Transverse colon (tissue), 4 donors: ENCODE results near the gene TMEM52B. TPM values are rescaled to one million over a fixed set of nuclear protein-coding genes. Genes with fewer than 3 reads are reported as not detected.
A peak's percentile ranks its signal among the peaks of the same experiment; 100 is the strongest.

Experiments
- DNase-seq: peaks from one replicate; pipeline ENCODE4 v3.0.0-alpha.2; 2019
- H3K27ac ChIP-seq, 4 donors: fragments of 200-600 bp; sonication (generic); 2 replicates each; pipeline ENCODE4 v1.5.1; 2016 to 2018; ENCODE audit warnings: inconsistent platforms in 4 of 4
- H3K27me3 ChIP-seq: fragments of 200-600 bp; sonication (generic); 2 replicates; pipeline ENCODE4 v1.5.1; 2017; ENCODE audit warnings: inconsistent platforms
- H3K36me3 ChIP-seq, 4 donors: fragments of 200-600 bp; sonication (generic); 2 replicates each; pipeline ENCODE4 v1.5.1; 2017 to 2019; ENCODE audit warnings: inconsistent platforms in 4 of 4
- H3K4me1 ChIP-seq, 4 donors: fragments of 200-600 bp; sonication (generic); 2 replicates each; pipeline ENCODE4 v1.5.1; 2017 to 2020; ENCODE audit warnings: inconsistent platforms in 4 of 4
- H3K4me3 ChIP-seq, 4 donors: fragments of 200-600 bp; sonication (generic); 1 replicate in 1 of 4; 2 replicates in 3 of 4; pipeline versions ENCODE4 v1.5.1 to v1.6.1; 2017 to 2019; ENCODE audit warnings: inconsistent platforms in 4 of 4
- H3K9me3 ChIP-seq, 2 donors: fragments of 200-600 bp; sonication (generic); 2 replicates each; pipeline ENCODE4 v1.5.1; 2017 to 2019; ENCODE audit warnings: inconsistent platforms in 2 of 2
- EP300 ChIP-seq: sonication (generic); formaldehyde crosslinking; IDR thresholded peaks from one replicate; pipeline ENCODE4 v1.6.1; 2017; ENCODE audit warnings: antibody characterized with exemption, low read depth
- POLR2A ChIP-seq: fragments of 450-650 bp; IDR thresholded peaks from one replicate; pipeline ENCODE4 v1.6.1; 2016; ENCODE audit warnings: antibody characterized with exemption, mild to moderate bottlenecking, moderate library complexity
- POLR2AphosphoS5 ChIP-seq, 3 donors: sonication (generic); formaldehyde crosslinking; IDR thresholded peaks; one replicate each; pipeline ENCODE4 v1.6.1; 2016; ENCODE audit warnings: antibody characterized with exemption in 3 of 3
- WGBS, 2 donors: methylation state at CpG; one replicate each; pipeline ENCODE4 v1.1.5; 2018; ENCODE audit warnings: low coverage in 1 of 2; 5-methylcytosine and 5-hydroxymethylcytosine counted together
- in situ Hi-C, 4 donors: fragments of 200-750 bp; cut with MboI; loops; one replicate each; pipeline versions ENCODE4 v1.15.0 to v1.15.1; 2017; ENCODE audit warnings: low sequenced_read_pairs in 3 of 4, low pct_ligation_motif_present in 1 of 4, low pct_unique_long_range_greater_than_20kb in 1 of 4
- intact Hi-C: fragments of 100-400 bp; cut with DNase I; formaldehyde crosslinking; loops from one replicate; pipeline ENCODE4 v1.15.1; 2023; ENCODE audit warnings: low total_unique reads
- total RNA-seq, 4 donors: library from RNA; depleted of rRNA; stranded (reverse); fragments of >200 nt; gene quantifications; one replicate each; pipeline ENCODE4 v1.1.0, GENCODE V29; 2016
- TF ChIP-seq, protein P1 (sequence below), 5 experiments: fragments of 200-600 bp in 3 of 5; fragments of 450-650 bp in 2 of 5; sonication (generic) in 3 of 5; IDR thresholded peaks; 1 replicate in 2 of 5; 2 replicates in 3 of 5; pipeline ENCODE4 v1.5.1; 2016 to 2017; ENCODE audit warnings: antibody characterized with exemption in 5 of 5, inconsistent platforms in 3 of 5, mild to moderate bottlenecking in 2 of 5, moderate library complexity in 1 of 5

TMEM52B gene
- total RNA-seq, 4 donors from 2014 or later, result not detected

DNA sequence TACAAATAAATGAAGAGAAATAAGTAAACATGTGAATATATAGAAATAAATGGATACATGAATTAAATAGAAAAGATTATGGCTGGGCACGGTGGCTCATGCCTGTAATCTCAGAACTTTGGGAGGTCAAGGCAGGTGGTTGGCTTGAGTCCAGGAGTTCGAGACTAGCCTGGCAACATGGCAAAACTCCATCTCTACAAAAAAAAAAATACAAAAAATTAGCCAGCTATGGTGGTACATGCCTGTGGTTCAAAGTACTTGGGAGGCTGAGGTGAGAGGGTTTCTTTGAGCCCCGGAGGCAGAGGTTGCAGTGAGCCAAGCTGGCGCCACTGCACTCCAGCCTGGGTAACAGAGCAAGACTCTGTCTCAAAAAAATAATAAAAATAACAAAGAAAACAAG lies 43.7 kb upstream of the TMEM52B start:
- 67 to 68% methylated on average over 3 to 4 of the region's 4 CpGs for WGBS, 2 donors
- in situ Hi-C loops (loop anchor here in 1 of 4 donors (25.0 kb wide), 1 partner anchor 98 kb away; the partner anchor contains the start of gene CLEC9A), intact Hi-C loops (loop anchor here (5.0 kb wide), 1 partner anchor 103 kb away; the partner anchor contains the start of gene CLEC9A)
- DNase-seq, result no peak
- Histone ChIP-seq H3K36me3 (no peaks in the 10 kb centered on the region), H3K4me1 (no peaks in the 10 kb centered on the region), H3K27ac (no peak overlapping the region), H3K9me3 (no peaks in the 10 kb centered on the region), H3K4me3 (no peak overlapping the region), H3K27me3 (no peaks in the 10 kb centered on the region)
- TF ChIP-seq POLR2AphosphoS5 (IDR thresholded peaks at IDR 0.05) (no peak), EP300 (no peak), POLR2A (no peak)
- TF ChIP-seq, protein P1, sequence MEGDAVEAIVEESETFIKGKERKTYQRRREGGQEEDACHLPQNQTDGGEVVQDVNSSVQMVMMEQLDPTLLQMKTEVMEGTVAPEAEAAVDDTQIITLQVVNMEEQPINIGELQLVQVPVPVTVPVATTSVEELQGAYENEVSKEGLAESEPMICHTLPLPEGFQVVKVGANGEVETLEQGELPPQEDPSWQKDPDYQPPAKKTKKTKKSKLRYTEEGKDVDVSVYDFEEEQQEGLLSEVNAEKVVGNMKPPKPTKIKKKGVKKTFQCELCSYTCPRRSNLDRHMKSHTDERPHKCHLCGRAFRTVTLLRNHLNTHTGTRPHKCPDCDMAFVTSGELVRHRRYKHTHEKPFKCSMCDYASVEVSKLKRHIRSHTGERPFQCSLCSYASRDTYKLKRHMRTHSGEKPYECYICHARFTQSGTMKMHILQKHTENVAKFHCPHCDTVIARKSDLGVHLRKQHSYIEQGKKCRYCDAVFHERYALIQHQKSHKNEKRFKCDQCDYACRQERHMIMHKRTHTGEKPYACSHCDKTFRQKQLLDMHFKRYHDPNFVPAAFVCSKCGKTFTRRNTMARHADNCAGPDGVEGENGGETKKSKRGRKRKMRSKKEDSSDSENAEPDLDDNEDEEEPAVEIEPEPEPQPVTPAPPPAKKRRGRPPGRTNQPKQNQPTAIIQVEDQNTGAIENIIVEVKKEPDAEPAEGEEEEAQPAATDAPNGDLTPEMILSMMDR (IDR thresholded peaks at IDR 0.05), result no peak

DNA sequence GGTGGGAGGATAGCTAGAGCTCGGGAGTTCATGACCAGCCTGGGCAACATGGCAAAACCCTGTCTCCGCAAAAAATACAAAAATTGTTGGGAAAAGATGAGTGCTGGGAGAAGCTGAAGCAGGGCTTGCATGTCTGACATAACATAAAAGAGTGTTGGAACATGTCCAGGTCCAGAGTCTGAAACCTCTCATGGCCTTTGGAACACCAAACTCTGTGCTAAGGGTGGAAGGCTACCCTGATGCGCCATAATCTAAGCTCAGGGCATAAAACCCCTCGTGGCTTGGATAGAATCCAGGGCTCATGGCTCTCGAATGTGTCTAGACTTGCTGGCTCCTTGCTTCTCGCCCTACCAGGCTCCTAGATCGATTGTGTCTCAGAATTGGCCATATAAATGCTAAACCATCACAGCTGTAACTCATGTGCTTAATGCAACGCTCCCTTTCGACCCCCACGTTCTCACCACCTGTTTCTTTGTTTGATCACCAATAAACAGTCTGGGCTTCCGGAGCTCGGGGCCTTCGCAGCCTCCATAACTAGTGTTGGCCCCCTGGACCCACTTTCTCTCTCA lies 42.1 kb upstream of the TMEM52B start:
- no peaks in the 10 kb centered on the region for H3K9me3 ChIP-seq
- H3K36me3 ChIP-seq, result no peaks in the 10 kb centered on the region
- no peaks in the 10 kb centered on the region for H3K4me1 ChIP-seq
- TF ChIP-seq POLR2A, result no peak
- TF ChIP-seq, protein P1 (IDR thresholded peaks at IDR 0.05), result no peak
- no peak for TF ChIP-seq POLR2AphosphoS5 (IDR thresholded peaks at IDR 0.05)
- no peak for TF ChIP-seq EP300
- no peak overlapping the region for H3K4me3 ChIP-seq
- no peak for DNase-seq
- H3K27ac ChIP-seq, result no peak overlapping the region
- in situ Hi-C loops, result loop anchor here in 1 of 4 donors (25.0 kb wide), 1 partner anchor 99 kb away; the partner anchor contains the start of gene CLEC9A
- H3K27me3 ChIP-seq, result no peaks in the 10 kb centered on the region
- 57 to 69% methylated on average over 9 to 13 of the region's 13 CpGs for WGBS, 2 donors
- intact Hi-C loops, result loop anchor here (5.0 kb wide), 1 partner anchor 104 kb away; the partner anchor contains the start of gene CLEC9A

DNA sequence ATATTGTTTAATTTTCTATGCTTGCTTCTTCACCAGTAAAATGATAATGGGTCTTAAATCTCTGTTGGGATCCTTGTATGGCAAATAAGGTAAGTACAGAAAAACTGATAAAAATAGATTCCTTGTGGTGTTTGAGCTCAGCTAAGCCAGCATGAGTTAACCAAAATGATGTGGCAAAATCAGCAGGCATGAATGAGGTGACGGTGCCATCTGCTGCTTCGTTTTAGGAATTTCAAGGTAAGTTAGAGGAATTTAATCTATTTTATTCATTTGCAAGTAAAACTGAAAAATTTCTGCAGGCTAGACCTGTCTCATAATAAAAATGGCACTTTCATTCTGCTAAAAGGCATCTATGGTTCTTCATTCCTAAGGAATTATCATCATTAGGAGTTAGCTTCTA lies 38.8 kb upstream of the TMEM52B start:
- no peak for DNase-seq
- Histone ChIP-seq H3K9me3 (no peaks in the 10 kb centered on the region), H3K27ac (no peak overlapping the region), H3K4me1 (no peaks in the 10 kb centered on the region), H3K36me3 (no peaks in the 10 kb centered on the region), H3K4me3 (no peak overlapping the region), H3K27me3 (no peaks in the 10 kb centered on the region)
- WGBS, 2 donors, result 14 to 21% methylated on average over 2 of the region's 2 CpGs
- intact Hi-C loops (no loop called here), in situ Hi-C loops (loop anchor here in 1 of 4 donors (25.0 kb wide), 1 partner anchor 103 kb away; the partner anchor contains the start of gene CLEC9A)
- TF ChIP-seq POLR2A (no peak), EP300 (no peak), POLR2AphosphoS5 (IDR thresholded peaks at IDR 0.05) (no peak)
- TF ChIP-seq, protein P1 (IDR thresholded peaks at IDR 0.05), result peak in 4 of 5 experiments; percentile 34 to 52 (median 38)

DNA sequence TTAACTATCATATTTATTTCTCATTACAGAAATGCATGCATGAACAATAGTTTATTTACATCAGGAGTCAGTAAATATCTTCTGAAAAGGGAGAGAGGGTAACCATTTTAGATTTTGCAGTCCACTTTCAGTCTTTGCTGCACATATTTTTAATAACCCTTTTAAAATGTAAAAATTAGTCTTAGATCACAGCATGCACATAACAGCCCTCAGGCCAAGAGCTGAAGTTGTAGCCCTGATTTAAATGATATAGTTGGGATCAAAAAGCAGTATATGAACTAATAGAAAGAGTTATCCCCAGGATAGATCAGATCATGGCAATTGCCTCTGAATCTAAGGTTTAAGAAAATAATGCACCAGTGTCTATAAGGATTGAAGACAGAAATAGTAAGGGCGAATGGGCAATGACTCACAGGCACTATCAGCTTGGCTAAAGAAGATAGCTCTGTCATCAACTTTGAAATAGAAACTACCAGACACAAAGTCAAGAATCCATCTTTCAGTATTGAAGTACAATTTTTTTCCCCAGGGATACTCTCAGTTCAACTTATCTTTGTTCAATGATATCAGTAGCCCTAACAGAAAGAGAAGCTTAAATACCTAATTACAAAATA lies 35.7 kb upstream of the TMEM52B start:
- no peak for DNase-seq
- H3K4me1 ChIP-seq, result no peaks in the 10 kb centered on the region
- no peaks in the 10 kb centered on the region for H3K27me3 ChIP-seq
- H3K4me3 ChIP-seq, result no peak overlapping the region
- H3K27ac ChIP-seq, result no peak overlapping the region
- intact Hi-C loops, result no loop called here
- in situ Hi-C loops, result loop anchor here in 1 of 4 donors (25.0 kb wide), 1 partner anchor 106 kb away; the partner anchor contains the start of gene CLEC9A
- H3K36me3 ChIP-seq, result no peaks in the 10 kb centered on the region
- TF ChIP-seq POLR2A (no peak), EP300 (no peak), POLR2AphosphoS5 (IDR thresholded peaks at IDR 0.05) (no peak)
- TF ChIP-seq, protein P1 (IDR thresholded peaks at IDR 0.05), result no peak
- 0% methylated on average over 1 of the region's 1 CpG for WGBS, 2 donors
- H3K9me3 ChIP-seq, result no peaks in the 10 kb centered on the region
